ENCODE measurements around the gene PKDCC. TPM values are rescaled to one million over a fixed set of nuclear protein-coding genes. Genes with fewer than 3 reads are reported as not detected.

The PKDCC gene
- total RNA-seq, 3 donors from 2014 or later: 0.19 TPM; not detected in 2

GRCh38 chr2:42050010-42050702 is 2.3 kb downstream of the PKDCC start:
- peaks cover 47% of the 10 kb centered on the region for H3K27me3 Mint-ChIP-seq (ENCODE audit: low read depth)
- no peaks in the 10 kb centered on the region for H3K9me3 Mint-ChIP-seq
- H3K4me3 Mint-ChIP-seq: no peak overlapping the region
- DNase-seq: no peak
- H3K36me3 Mint-ChIP-seq (ENCODE audit: insufficient read depth): no peaks in the 10 kb centered on the region
- peaks cover 2% of the 10 kb centered on the region for H3K4me1 Mint-ChIP-seq (ENCODE audit: low read depth)
- no peak for ATAC-seq

- ATAC-seq (no peak), DNase-seq (no peak)
- H3K9me3 Mint-ChIP-seq: no peaks in the 10 kb centered on the region
- H3K36me3 Mint-ChIP-seq (ENCODE audit: insufficient read depth): no peaks in the 10 kb centered on the region
- peaks cover 46% of the 10 kb centered on the region for H3K27me3 Mint-ChIP-seq (ENCODE audit: low read depth)
- H3K4me1 Mint-ChIP-seq (ENCODE audit: low read depth): peaks cover 2% of the 10 kb centered on the region
- no peak overlapping the region for H3K4me3 Mint-ChIP-seq
Measured at GRCh38 chr2:42050703-42051542, 3.1 kb downstream of the PKDCC start.

- Mint-ChIP-seq H3K4me3 (no peak overlapping the region), H3K9me3 (no peaks in the 10 kb centered on the region), H3K27me3 (ENCODE audit: low read depth) (peaks cover 39% of the 10 kb centered on the region), H3K4me1 (ENCODE audit: low read depth) (peaks cover 2% of the 10 kb centered on the region), H3K36me3 (ENCODE audit: insufficient read depth) (no peaks in the 10 kb centered on the region)
- DNase-seq: no peak
- ATAC-seq: no peak
Measured at GRCh38 chr2:42051543-42052235, 3.9 kb downstream of the PKDCC start.

- H3K4me3 Mint-ChIP-seq: no peak overlapping the region
- H3K36me3 Mint-ChIP-seq (ENCODE audit: insufficient read depth): no peaks in the 10 kb centered on the region
Measured at GRCh38 chr2:42052702-42053481, 5.1 kb downstream of the PKDCC start.

GRCh38 chr2:42053482-42053790 is 5.6 kb downstream of the PKDCC start:
- no peak overlapping the region for H3K4me3 Mint-ChIP-seq
- H3K9me3 Mint-ChIP-seq: no peaks in the 10 kb centered on the region
- ATAC-seq: no peak
- no peaks in the 10 kb centered on the region for H3K4me1 Mint-ChIP-seq (ENCODE audit: low read depth)
- peaks cover 36% of the 10 kb centered on the region for H3K27me3 Mint-ChIP-seq (ENCODE audit: low read depth)
- no peak for DNase-seq
- no peaks in the 10 kb centered on the region for H3K36me3 Mint-ChIP-seq (ENCODE audit: insufficient read depth)

More at GRCh38 chr2:42052702-42053481, 5.1 kb downstream of the PKDCC start:
- DNase-seq: no peak
- Mint-ChIP-seq H3K4me1 (ENCODE audit: low read depth) (no peaks in the 10 kb centered on the region), H3K9me3 (no peaks in the 10 kb centered on the region), H3K27me3 (ENCODE audit: low read depth) (peaks cover 37% of the 10 kb centered on the region)
- ATAC-seq: no peak

DNA sequence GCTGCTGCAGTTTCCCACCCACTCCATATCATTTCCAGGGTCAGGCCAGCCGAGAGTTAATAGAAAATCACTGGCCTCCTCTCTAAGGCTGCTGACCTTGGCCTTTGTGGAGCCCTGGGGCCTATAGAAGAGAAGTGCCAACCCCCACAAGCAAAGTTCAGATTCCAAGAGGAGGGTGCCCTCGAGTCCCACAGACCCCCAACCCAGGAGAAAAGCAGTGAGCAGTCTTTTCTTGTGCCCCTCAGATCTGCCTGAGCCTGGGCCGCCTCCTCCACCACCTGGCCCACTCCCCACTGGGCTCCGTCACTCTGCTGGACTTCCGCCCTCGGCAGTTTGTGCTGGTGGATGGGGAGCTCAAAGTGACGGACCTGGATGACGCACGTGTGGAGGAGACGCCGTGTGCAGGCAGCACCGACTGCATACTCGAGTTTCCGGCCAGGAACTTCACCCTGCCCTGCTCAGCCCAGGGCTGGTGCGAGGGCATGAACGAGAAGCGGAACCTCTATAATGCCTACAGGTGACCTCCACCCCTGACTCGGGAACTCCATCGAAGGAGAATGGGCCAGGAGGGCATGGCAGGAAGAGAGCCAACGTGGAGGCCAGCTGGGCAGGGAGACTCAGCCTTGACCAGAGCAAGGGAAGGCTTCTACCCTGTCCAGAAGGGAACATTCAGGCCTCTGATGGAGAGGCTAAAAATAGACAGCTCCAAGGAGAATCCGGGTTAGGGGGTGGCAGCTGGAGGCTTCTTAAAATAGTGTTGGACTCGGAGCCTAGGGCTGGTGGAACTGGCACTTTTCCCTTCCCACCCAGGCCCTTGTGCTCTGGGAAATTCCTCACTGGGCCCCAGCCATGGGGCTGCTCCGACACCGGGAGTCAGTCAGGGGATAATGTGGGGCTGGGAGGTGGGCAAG is 6.2 kb downstream of the PKDCC start:
- Mint-ChIP-seq H3K9me3 (no peaks in the 10 kb centered on the region), H3K4me3 (no peak overlapping the region), H3K4me1 (ENCODE audit: low read depth) (no peaks in the 10 kb centered on the region), H3K36me3 (ENCODE audit: insufficient read depth) (no peaks in the 10 kb centered on the region), H3K27me3 (ENCODE audit: low read depth) (peaks cover 30% of the 10 kb centered on the region)
- DNase-seq: no peak
- no peak for ATAC-seq

DNA sequence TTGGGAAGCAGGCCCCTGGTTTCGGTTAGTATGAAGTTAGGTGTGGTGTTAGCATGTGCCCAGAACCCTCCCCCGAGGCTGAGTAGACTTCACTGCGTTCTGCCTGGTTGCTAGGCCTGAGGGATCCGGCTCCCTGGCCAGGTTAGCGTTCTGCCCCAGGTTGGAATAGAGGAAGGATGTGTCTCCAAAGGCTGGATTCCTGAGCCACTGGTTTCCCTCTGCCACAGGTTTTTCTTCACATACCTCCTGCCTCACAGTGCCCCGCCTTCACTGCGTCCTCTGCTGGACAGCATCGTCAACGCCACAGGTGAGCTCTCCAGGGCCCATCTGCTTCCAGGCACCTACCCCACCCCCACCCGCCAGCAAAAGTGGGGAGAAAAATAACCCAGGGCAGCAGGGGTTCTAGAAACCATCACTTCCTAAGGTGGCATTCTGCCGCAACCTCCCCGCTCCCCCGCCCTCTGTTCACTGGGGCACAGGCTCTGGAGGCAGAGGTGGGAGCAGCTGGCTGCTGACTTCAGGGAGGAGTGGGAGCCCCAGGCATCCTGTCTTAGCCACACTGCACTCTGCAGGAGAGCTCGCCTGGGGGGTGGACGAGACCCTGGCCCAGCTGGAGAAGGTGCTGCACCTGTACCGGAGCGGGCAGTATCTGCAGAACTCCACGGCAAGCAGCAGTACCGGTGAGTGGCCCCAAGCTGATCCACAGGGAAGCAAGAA is 7.1 kb downstream of the PKDCC start:
- H3K4me3 Mint-ChIP-seq: no peak overlapping the region
- DNase-seq (no peak), ATAC-seq (no peak)
- no peaks in the 10 kb centered on the region for H3K36me3 Mint-ChIP-seq (ENCODE audit: insufficient read depth)
- H3K27me3 Mint-ChIP-seq (ENCODE audit: low read depth): peaks cover 25% of the 10 kb centered on the region
- H3K9me3 Mint-ChIP-seq: no peaks in the 10 kb centered on the region
- H3K4me1 Mint-ChIP-seq (ENCODE audit: low read depth): no peaks in the 10 kb centered on the region

DNA sequence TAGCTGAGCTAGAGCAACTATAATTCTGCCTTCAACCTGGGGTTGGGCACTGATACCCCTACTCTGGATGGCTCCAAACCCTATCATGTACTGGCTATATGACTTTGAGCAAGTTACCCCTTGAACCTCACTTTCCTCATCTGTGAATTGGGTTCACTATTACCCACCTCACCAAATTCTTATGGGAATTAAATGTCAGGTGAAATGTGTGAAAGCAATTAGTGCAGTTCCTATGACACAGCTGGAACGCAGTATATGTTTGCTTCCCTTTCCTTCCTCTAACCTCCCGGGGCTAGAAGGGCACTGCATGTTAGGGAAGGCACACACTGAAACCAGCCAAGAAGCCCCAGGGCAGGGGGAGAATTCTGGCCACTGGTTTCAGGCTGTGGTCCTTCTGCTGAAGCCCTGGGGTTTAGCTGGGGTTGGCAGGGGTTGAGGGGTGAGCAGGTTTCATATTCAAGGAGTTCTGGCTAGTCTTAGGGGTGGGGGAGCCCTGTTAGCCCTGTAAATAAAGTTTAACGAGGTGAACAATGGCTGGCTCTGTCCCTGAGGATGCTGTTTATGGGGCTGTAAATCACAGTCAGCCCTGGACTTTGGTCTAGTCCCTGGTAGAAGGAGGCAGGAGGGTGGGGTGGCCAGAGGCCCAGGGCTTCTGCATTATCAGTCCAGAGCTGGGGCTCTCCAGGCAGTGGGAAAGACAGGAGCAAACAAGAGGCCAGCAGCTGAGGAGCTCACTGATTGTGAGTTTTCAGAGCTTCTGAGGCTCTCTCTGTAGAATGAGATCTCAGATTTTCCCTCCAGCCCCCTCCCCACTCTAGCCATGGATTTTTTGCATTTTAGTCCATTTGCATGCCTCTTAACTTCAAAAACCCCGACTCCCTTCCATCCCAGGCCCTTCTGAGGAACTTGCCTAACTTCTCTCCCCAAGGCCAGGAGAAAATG is 8.0 kb downstream of the PKDCC start:
- ATAC-seq: no peak
- no peaks in the 10 kb centered on the region for H3K4me1 Mint-ChIP-seq (ENCODE audit: low read depth)

DNA sequence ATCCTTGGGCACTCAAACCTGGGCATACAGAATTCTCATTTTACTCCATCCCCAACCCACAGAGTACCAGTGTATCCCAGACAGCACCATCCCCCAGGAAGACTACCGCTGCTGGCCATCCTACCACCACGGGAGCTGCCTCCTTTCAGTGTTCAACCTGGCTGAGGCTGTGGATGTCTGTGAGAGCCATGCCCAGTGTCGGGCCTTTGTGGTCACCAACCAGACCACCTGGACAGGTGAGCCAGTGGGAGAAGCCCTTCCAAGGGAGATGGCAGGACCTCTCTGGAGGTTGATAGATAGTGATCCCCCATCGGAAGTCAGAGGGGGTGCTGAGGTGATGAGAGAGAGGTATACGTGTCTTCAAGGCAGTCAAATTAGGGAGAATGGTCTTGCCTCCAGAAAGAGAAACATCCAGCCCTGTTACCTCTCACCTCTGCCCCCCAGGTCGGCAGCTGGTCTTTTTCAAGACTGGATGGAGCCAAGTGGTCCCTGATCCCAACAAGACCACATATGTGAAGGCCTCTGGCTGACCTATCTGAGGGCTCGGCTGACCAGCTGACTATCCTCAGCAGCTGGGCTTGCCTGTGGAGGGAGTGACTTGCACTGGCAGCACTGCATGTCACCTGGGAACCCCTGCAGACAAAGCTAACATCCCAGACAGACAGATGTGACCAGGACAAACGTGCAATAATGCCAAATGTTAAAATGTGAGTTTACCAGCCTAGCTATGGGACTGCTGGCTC is 9.5 kb downstream of the PKDCC start:
- no peak overlapping the region for H3K4me3 Mint-ChIP-seq
- H3K27me3 Mint-ChIP-seq (ENCODE audit: low read depth): peaks cover 10% of the 10 kb centered on the region
- no peaks in the 10 kb centered on the region for H3K4me1 Mint-ChIP-seq (ENCODE audit: low read depth)
- H3K9me3 Mint-ChIP-seq: no peaks in the 10 kb centered on the region
- H3K36me3 Mint-ChIP-seq (ENCODE audit: insufficient read depth): no peaks in the 10 kb centered on the region
- no peak for DNase-seq
- no peak for ATAC-seq

More for the DNA sequence above, 8.0 kb downstream of the PKDCC start:
- H3K9me3 Mint-ChIP-seq: no peaks in the 10 kb centered on the region
- H3K4me3 Mint-ChIP-seq: no peak overlapping the region
- H3K27me3 Mint-ChIP-seq (ENCODE audit: low read depth): peaks cover 19% of the 10 kb centered on the region
- H3K36me3 Mint-ChIP-seq (ENCODE audit: insufficient read depth): no peaks in the 10 kb centered on the region
- no peak for DNase-seq

DNA sequence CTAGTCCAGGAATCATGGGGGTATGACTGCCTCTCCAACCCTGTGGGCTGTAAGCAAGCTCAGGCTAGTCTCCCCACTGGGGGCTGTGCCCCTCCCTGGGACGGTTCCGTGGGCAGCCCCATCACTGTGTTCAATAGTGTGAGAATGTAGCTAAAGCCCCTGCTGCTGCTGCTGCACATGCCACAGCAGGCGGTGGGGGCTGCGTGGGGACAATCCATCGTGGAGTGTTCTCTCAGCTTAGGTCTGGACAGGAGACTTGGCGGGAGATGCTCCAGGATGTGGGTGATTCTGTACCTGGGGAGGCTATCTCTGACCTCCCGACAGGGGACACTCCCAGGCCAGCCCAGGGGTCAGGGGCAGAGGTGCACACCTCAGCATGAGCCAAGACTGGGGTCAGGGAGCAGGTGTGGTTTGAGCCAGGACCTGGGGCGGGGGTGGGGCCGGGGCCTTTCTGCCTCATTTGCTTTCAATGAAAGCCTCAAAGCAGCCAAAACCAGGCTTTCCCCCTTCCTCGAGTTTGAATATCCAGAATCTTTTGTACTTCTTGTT is 10.2 kb downstream of the PKDCC start:
- Mint-ChIP-seq H3K4me1 (ENCODE audit: low read depth) (no peaks in the 10 kb centered on the region), H3K9me3 (no peaks in the 10 kb centered on the region), H3K36me3 (ENCODE audit: insufficient read depth) (no peaks in the 10 kb centered on the region), H3K4me3 (no peak overlapping the region), H3K27me3 (ENCODE audit: low read depth) (peaks cover 9% of the 10 kb centered on the region)
- DNase-seq: no peak
- no peak for ATAC-seq

DNA sequence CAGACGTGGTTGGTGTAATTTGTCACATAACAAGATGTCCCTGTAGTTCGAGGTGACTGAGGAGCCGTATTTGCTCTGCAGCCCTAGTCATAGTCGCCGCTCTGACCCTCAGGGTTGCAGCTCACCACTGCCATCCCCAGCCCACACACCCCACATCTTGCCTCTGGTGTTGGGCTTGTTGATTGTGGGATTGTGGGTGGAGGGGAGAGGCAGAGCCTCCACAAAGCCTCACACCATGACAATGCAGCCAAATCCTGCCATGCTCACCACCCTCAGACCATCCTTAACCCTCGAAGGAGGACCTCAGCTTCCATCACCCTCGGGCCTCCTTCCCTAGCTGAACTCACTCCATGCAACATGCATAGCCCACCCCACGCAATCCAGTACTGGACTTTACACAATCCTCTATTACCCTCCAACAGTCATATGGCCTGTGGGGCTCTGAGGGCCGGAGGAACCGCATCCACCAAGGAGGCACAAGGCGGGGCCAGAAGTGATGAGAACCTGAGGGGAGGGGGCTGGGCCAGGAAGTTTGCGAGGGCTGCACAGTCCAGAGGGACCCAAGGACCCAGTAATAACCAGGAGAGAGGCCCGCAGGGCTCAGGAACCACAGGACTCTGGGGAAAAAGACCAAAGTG is 11.6 kb downstream of the PKDCC start:
- Mint-ChIP-seq H3K4me1 (ENCODE audit: low read depth) (no peaks in the 10 kb centered on the region), H3K4me3 (no peak overlapping the region), H3K27me3 (ENCODE audit: low read depth) (peaks cover 9% of the 10 kb centered on the region), H3K9me3 (no peaks in the 10 kb centered on the region), H3K36me3 (ENCODE audit: insufficient read depth) (no peaks in the 10 kb centered on the region)
- DNase-seq (no peak), ATAC-seq (no peak)

Data from activated T-cell treated with anti-CD3 and anti-CD28 coated beads, Interleukin-2, amount 50 U/mL, for 4 hours (primary cell).